HG03045 (cell line): Measurements from ENCODE around the gene ZNF385A.

Experiments used
- ATAC-seq: cut with Tn5 transposase; IDR thresholded peaks from one replicate; pipeline ENCODE4 v1.9.1; 2021; ENCODE audit warnings: mild to moderate bottlenecking, moderate library complexity; ENCODE audit not compliant: unreplicated experiment

Gene ZNF385A

GRCh38 chr12:54416687-54417603 is 32.4 kb upstream of the ZNF385A start:
- no peak for ATAC-seq

- ATAC-seq = no peak
These were observed 30.8 kb upstream of the ZNF385A start for GRCh38 chr12:54415221-54415929.

GRCh38 chr12:54413284-54414190 is 29.0 kb upstream of the ZNF385A start:
- ATAC-seq = no peak

GRCh38 chr12:54412786-54413185 is 28.3 kb upstream of the ZNF385A start:
- no peak for ATAC-seq

- no peak for ATAC-seq
These were observed 27.8 kb upstream of the ZNF385A start for GRCh38 chr12:54412348-54412747.

GRCh38 chr12:54411391-54412241 is 27.1 kb upstream of the ZNF385A start:
- ATAC-seq = no peak

- ATAC-seq = no peak
These were observed 24.7 kb upstream of the ZNF385A start for GRCh38 chr12:54409267-54409666.

GRCh38 chr12:54407183-54407905 is 22.8 kb upstream of the ZNF385A start:
- ATAC-seq = no peak

- no peak for ATAC-seq
These were observed 21.0 kb upstream of the ZNF385A start for GRCh38 chr12:54405573-54405972.

GRCh38 chr12:54405106-54405505 is 20.6 kb upstream of the ZNF385A start:
- ATAC-seq = no peak

- no peak for ATAC-seq
These were observed 19.8 kb upstream of the ZNF385A start for GRCh38 chr12:54404061-54405004.

GRCh38 chr12:54401119-54401518 is 16.6 kb upstream of the ZNF385A start:
- ATAC-seq = no peak

- ATAC-seq = peak; percentile 77
These were observed 14.7 kb upstream of the ZNF385A start for GRCh38 chr12:54398995-54399793.

- no peak for ATAC-seq
These were observed 13.7 kb upstream of the ZNF385A start for GRCh38 chr12:54398218-54398617.

- no peak for ATAC-seq
These were observed 12.6 kb upstream of the ZNF385A start for GRCh38 chr12:54397157-54397556.

GRCh38 chr12:54395545-54395944 is 11.0 kb upstream of the ZNF385A start:
- ATAC-seq = no peak

- ATAC-seq = no peak
These were observed 10.5 kb upstream of the ZNF385A start for GRCh38 chr12:54394986-54395385.
